ENCODE measurements around the gene TRPM1.

Gene TRPM1

DNA sequence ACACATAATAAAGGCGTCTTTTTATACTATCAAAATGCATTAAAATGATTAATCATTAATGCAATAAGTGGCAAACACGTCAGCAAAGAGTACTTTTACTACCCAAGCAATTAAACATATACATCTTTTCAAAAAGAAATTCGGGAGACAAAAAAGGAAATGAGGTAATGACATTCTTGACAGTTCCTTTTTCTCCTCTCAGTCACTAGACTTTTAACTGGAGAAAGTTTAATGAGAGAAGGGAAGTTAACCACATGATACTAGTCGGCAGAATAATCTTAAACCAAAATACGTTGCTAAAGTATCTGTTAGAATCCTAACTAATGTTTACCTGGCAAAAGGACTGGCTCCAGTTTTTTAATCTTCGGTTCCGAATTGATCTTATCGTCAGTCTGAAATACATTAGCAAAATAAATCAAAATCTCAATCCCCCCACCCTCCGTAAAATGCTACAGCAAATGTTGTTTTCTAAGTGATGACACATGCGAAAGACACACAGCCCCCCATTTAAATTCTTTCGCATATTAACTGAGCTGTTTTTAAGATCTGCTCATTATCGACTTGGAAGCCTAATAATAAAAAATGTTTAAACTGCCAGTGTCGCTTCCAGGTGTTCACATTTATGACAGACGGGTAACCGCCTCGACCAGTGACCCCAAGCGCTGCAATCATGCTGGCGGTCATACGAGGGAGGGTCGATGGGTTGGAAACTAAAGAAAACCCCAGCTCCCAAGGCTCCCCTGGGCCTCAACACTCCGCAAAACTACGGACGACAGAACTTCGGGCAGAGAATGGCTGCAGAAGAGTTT, 110.9 kb downstream of the TRPM1 start:
- ChIA-PET POLR2A (no interaction called here), CTCF (interaction anchor here (2.3 kb wide), 1 partner anchor 498 kb away, joined by 7 read pairs; no protein-coding TSS in a partner anchor)
- TF ChIP-seq, protein P1, sequence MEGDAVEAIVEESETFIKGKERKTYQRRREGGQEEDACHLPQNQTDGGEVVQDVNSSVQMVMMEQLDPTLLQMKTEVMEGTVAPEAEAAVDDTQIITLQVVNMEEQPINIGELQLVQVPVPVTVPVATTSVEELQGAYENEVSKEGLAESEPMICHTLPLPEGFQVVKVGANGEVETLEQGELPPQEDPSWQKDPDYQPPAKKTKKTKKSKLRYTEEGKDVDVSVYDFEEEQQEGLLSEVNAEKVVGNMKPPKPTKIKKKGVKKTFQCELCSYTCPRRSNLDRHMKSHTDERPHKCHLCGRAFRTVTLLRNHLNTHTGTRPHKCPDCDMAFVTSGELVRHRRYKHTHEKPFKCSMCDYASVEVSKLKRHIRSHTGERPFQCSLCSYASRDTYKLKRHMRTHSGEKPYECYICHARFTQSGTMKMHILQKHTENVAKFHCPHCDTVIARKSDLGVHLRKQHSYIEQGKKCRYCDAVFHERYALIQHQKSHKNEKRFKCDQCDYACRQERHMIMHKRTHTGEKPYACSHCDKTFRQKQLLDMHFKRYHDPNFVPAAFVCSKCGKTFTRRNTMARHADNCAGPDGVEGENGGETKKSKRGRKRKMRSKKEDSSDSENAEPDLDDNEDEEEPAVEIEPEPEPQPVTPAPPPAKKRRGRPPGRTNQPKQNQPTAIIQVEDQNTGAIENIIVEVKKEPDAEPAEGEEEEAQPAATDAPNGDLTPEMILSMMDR (IDR thresholded peaks at IDR 0.05; ENCODE audit: control extremely low read depth, extremely low read depth, low read depth, missing control alignments): no peak
- no peak for DNase-seq (ENCODE audit: extremely low spot score)

DNA sequence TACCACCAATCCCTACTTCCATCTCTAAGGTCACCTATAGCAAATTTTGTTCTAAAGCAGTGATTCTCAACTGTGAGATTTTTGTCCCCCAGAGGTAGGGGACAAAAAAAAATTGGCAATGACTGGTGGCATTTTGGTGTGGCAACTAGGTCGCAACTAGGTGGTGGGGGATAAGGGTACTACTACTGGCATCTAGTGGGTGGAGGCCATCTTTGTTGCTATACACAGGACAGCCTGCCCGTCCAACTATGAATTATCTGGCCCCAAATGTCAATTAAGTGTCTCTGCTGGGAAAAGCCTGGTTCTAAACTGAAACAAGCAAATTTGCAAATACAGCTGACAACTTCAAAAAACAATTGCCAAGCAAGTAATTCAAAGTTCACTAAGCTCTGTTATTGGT, 111.5 kb downstream of the TRPM1 start:
- DNase-seq (ENCODE audit: extremely low spot score): no peak
- ChIA-PET CTCF (no interaction called here), POLR2A (no interaction called here)
- TF ChIP-seq, protein P1 (IDR thresholded peaks at IDR 0.05; ENCODE audit: control extremely low read depth, extremely low read depth, low read depth, missing control alignments): no peak

- ChIA-PET CTCF (interaction anchor here (0.8 to 2.0 kb wide), 10 partner anchors 10 to 502 kb away, joined by 3 to 8 read pairs (median 3); no protein-coding TSS in a partner anchor), POLR2A (no interaction called here)
- TF ChIP-seq, protein P1 (IDR thresholded peaks at IDR 0.05; ENCODE audit: control extremely low read depth, extremely low read depth, low read depth, missing control alignments): no peak
- no peak for DNase-seq (ENCODE audit: extremely low spot score)
Observed at GRCh38 chr15:30985081-30985531, 116.4 kb downstream of the TRPM1 start.

- no peak for DNase-seq (ENCODE audit: extremely low spot score)
- POLR2A ChIA-PET: no interaction called here
- TF ChIP-seq, protein P1 (IDR thresholded peaks at IDR 0.05; ENCODE audit: control extremely low read depth, extremely low read depth, low read depth, missing control alignments): no peak
- CTCF ChIA-PET: interaction anchor here (0.8 to 2.0 kb wide), 8 partner anchors 10 to 503 kb away, joined by 3 to 8 read pairs (median 3); no protein-coding TSS in a partner anchor
Observed at GRCh38 chr15:30984542-30984941, 117.0 kb downstream of the TRPM1 start.

DNA sequence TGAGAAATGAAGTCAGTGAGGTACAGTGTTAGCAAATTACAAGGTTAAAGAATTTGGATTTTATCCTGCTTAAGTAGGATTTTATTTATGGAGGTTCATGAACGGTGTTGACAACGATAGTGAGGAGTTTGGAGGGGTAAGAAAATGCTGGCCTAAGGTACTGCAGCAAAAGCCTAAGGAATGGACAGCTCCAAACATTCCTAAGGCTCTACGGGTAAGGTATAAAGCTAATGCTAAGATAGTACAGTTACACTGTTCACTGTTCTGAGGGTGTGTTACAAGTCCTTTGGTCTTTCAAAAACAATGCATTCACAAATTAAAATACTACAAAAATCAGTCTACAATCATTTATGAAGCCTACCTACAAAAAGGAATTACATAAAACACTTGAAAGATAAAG, 117.4 kb downstream of the TRPM1 start:
- POLR2A ChIA-PET: no interaction called here
- CTCF ChIA-PET: interaction anchor here (1.1 to 1.5 kb wide), 4 partner anchors 10 to 214 kb away, joined by 3 to 8 read pairs (median 4); no protein-coding TSS in a partner anchor
- no peak for DNase-seq (ENCODE audit: extremely low spot score)
- TF ChIP-seq, protein P1 (IDR thresholded peaks at IDR 0.05; ENCODE audit: control extremely low read depth, extremely low read depth, low read depth, missing control alignments): no peak

- ChIA-PET CTCF (interaction anchor here (0.7 to 1.6 kb wide), 3 partner anchors 10 to 35 kb away, joined by 3 to 4 read pairs (median 3); partner anchors contain the start of gene MTMR10), POLR2A (no interaction called here)
- TF ChIP-seq, protein P1 (IDR thresholded peaks at IDR 0.05; ENCODE audit: control extremely low read depth, extremely low read depth, low read depth, missing control alignments): no peak
- no peak for DNase-seq (ENCODE audit: extremely low spot score)
Observed at GRCh38 chr15:30979457-30979856, 122.1 kb downstream of the TRPM1 start.
